PFSK-1 (cell line): ENCODE measurements around the gene HOXB3.

Experiments
- POLR2AphosphoS5 ChIP-seq: IDR thresholded peaks from 2 replicates; pipeline ENCODE4 v1.6.1; 2012; ENCODE audit warnings: low read depth, mild to moderate bottlenecking, control low read depth, low read length, moderate library complexity
- REST ChIP-seq, 2 experiments: IDR thresholded peaks; 2 replicates each; pipeline versions ENCODE4 v1.6.1 to v1.8.0; 2011 to 2012; ENCODE audit warnings: low read depth in 2 of 2, low read length in 2 of 2, control low read depth in 1 of 2, inconsistent platforms in 1 of 2, mild to moderate bottlenecking in 1 of 2, moderate library complexity in 1 of 2; ENCODE audit not compliant: insufficient read depth in 1 of 2
- SIN3A ChIP-seq: IDR thresholded peaks from 2 replicates; pipeline ENCODE4 v1.6.1; 2012; ENCODE audit warnings: mild to moderate bottlenecking, low read length, moderate library complexity, borderline replicate concordance; ENCODE audit not compliant: insufficient read depth
- TAF1 ChIP-seq: IDR thresholded peaks from 2 replicates; pipeline ENCODE4 v1.6.1; 2012; ENCODE audit warnings: low read length, control low read depth, borderline replicate concordance; ENCODE audit not compliant: insufficient read depth

DNA sequence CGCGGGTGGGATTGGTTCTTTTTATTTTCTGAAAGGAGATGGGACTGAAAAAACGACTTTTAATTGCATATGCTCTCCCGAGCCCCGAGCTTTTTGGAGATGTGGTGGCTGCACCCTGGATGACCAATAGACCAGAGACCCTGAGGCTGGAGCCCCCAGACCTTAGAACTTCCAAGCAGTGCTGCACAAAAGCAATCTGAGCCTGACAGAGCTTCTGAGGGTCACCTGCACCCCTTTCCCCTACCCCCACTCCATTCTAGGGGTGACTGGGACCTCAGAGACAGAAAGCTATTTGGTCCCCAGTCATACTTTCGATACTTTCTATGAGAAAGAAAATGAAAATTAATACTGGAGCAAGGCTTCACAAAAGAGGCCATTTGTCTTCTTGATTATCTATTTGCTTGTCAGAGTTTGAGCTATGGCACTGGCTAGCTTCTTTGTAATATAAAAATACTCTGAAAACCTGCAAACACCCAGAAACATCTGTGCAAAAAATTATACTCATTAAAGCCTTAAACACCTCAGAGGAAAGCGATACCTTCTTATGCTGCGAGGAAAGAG lies 15.5 kb downstream of the HOXB3 start:
- TF ChIP-seq TAF1 (no peak), POLR2AphosphoS5 (no peak), REST (IDR thresholded peaks at IDR 0.05; ENCODE audit: insufficient read depth in 1 of 2, low read depth in 2 of 2, low read length in 2 of 2) (no peak), SIN3A (no peak)
